ENCODE measurements around the gene TGM6. TPM values are rescaled to one million over a fixed set of nuclear protein-coding genes. Genes with fewer than 3 reads are reported as not detected.

The TGM6 gene
- total RNA-seq, 1 donor from 2014 or later = not detected

DNA sequence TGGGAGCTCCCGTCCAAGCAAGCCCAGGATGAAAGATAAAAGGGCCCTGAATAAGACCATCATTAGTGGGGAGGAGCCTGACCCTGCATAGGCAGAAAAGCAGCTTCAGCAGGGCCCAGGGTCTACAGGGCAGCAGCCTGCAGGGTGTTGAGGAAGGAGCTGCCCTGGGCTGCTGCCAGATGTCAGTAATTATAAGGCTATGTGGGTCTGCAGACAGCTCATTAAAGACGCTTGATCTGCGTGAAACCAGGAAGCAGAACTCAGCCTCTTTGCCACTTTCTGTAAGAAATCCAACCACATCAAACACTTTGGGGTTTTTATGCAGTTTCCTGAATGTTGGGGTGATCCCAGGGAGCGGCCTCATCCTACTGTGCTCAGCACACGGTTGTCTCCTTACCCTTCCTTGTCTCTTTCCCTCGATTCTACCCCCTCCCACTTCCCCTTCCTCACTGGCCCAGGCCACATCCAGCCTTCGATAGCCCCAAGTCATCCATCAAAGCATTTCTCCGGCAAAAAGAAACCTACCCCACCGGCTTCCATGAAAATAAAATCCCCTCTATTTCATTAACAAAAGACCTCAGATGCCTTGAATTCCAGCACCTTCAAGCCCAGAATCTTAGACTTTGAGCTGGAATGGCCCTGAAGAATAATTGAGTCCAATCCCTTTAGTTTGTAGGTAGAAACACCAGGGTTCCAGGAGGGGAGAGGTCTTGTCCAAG, 1.0 kb upstream of the TGM6 start:
- H3K36me3 Mint-ChIP-seq (ENCODE audit: low read depth) = no peaks in the 10 kb centered on the region

DNA sequence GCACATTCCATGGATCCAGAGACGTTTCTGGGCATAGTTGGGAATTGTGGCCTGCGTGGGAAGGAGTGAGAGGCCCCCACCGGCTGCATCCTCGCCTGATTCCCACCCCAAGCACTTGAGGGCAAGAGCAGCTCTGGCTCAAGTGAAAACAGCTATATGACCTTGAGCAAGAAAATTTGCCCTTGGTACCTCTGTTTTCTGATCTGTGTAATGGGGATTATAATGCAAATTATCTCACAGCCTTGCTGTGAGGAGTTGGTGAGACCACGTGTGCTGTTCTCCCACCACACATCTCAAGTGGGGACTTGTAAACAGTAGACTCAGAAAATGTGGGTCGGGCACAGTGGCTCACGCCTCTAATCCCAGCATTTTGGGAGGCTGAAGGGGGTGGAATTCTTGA, 602 bp downstream of the TGM6 start:
- H3K27me3 Mint-ChIP-seq (ENCODE audit: low read depth) = no peaks in the 10 kb centered on the region

More for the DNA sequence above, 1.0 kb upstream of the TGM6 start:
- Mint-ChIP-seq H3K27ac (ENCODE audit: unreplicated experiment) (no peak overlapping the region), H3K9me3 (ENCODE audit: low read depth) (no peaks in the 10 kb centered on the region), H3K4me3 (ENCODE audit: unreplicated experiment) (no peak overlapping the region), H3K27me3 (ENCODE audit: low read depth) (peaks cover 2% of the 10 kb centered on the region), H3K4me1 (ENCODE audit: low read depth) (no peaks in the 10 kb centered on the region)
- DNase-seq (ENCODE audit: low spot score) = no peak
- TF ChIP-seq, protein P1, sequence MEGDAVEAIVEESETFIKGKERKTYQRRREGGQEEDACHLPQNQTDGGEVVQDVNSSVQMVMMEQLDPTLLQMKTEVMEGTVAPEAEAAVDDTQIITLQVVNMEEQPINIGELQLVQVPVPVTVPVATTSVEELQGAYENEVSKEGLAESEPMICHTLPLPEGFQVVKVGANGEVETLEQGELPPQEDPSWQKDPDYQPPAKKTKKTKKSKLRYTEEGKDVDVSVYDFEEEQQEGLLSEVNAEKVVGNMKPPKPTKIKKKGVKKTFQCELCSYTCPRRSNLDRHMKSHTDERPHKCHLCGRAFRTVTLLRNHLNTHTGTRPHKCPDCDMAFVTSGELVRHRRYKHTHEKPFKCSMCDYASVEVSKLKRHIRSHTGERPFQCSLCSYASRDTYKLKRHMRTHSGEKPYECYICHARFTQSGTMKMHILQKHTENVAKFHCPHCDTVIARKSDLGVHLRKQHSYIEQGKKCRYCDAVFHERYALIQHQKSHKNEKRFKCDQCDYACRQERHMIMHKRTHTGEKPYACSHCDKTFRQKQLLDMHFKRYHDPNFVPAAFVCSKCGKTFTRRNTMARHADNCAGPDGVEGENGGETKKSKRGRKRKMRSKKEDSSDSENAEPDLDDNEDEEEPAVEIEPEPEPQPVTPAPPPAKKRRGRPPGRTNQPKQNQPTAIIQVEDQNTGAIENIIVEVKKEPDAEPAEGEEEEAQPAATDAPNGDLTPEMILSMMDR (IDR thresholded peaks at IDR 0.05) = no peak

DNA sequence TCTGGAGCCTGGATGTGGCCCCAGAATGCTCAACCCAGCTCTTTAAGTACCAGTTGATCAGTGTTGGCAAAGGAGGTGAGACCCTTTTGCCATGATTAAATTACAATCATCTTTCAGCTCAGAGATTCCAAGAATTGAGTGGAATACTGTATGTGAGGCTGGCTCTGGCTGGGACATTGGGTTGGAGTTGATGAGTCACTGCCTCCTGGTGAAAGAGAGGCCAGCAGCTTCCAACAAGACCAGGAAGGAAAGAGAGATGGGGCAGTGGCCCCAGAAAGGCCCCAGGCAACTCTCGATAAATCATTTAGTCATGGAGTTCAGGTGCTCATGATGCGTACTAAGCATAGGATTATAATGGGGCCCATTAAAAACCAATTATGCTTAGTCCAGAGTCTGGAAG, 2.1 kb downstream of the TGM6 start:
- Mint-ChIP-seq H3K36me3 (ENCODE audit: low read depth) (no peaks in the 10 kb centered on the region), H3K27ac (ENCODE audit: unreplicated experiment) (no peak overlapping the region), H3K4me3 (ENCODE audit: unreplicated experiment) (no peak overlapping the region), H3K4me1 (ENCODE audit: low read depth) (peaks cover 8% of the 10 kb centered on the region), H3K27me3 (ENCODE audit: low read depth) (no peaks in the 10 kb centered on the region), H3K9me3 (ENCODE audit: low read depth) (peaks cover 2% of the 10 kb centered on the region)
- no peak for DNase-seq (ENCODE audit: low spot score)
- TF ChIP-seq, protein P1 (IDR thresholded peaks at IDR 0.05) = no peak

More for the DNA sequence above, 602 bp downstream of the TGM6 start:
- Mint-ChIP-seq H3K27ac (ENCODE audit: unreplicated experiment) (no peak overlapping the region), H3K4me1 (ENCODE audit: low read depth) (peaks cover 2% of the 10 kb centered on the region), H3K9me3 (ENCODE audit: low read depth) (no peaks in the 10 kb centered on the region), H3K4me3 (ENCODE audit: unreplicated experiment) (no peak overlapping the region), H3K36me3 (ENCODE audit: low read depth) (no peaks in the 10 kb centered on the region)
- DNase-seq (ENCODE audit: low spot score) = no peak
- TF ChIP-seq, protein P1 (IDR thresholded peaks at IDR 0.05) = no peak

DNA sequence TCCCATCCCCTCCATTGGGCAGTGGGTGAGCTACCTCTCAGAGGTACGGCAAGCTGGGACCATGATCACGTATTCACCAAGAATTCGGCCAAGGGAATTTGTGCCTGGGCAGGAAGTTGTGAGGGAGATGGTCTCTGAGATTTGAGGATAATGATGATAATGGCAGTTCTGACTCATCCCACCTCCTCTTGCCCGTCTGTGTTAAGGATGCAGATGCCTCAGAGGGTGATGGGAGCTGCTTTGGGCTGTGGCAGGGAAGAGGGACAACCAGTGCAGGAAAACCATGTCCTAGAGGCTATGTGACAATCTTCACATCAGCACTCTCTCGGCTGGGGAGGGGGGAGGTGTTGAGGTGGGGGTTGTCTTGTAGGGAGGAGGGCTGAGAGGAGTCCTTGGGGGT, 4.3 kb downstream of the TGM6 start:
- Mint-ChIP-seq H3K9me3 (ENCODE audit: low read depth) (peaks cover 5% of the 10 kb centered on the region), H3K27ac (ENCODE audit: unreplicated experiment) (no peak overlapping the region), H3K36me3 (ENCODE audit: low read depth) (no peaks in the 10 kb centered on the region), H3K4me3 (ENCODE audit: unreplicated experiment) (no peak overlapping the region), H3K4me1 (ENCODE audit: low read depth) (peaks cover 8% of the 10 kb centered on the region), H3K27me3 (ENCODE audit: low read depth) (no peaks in the 10 kb centered on the region)
- DNase-seq (ENCODE audit: low spot score) = no peak
- TF ChIP-seq, protein P1 (IDR thresholded peaks at IDR 0.05) = no peak

DNA sequence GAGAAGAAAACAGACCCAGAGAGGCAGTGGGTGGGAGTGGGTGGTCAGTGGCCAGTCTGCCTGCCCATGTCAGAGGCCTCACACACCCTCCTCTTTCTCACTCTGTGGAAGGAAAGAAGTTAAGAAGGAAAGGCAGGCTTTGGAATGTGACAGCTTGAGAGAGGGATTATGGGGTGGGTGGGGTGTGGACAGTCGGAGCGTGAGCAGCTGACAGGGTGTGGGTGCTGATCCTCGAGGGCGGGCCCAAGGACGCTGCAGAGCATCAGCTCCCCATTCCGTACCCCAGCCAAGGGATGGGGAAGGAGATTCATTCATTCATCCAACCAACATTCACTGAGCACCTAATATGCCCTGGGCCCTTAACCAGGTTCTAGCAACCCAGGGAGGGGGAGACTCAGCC, 4.8 kb downstream of the TGM6 start:
- Mint-ChIP-seq H3K4me3 (ENCODE audit: unreplicated experiment) (no peak overlapping the region), H3K9me3 (ENCODE audit: low read depth) (peaks cover 6% of the 10 kb centered on the region), H3K36me3 (ENCODE audit: low read depth) (no peaks in the 10 kb centered on the region), H3K27ac (ENCODE audit: unreplicated experiment) (no peak overlapping the region), H3K27me3 (ENCODE audit: low read depth) (peaks cover under 1% of the 10 kb centered on the region), H3K4me1 (ENCODE audit: low read depth) (peaks cover 8% of the 10 kb centered on the region)
- no peak for DNase-seq (ENCODE audit: low spot score)
- TF ChIP-seq, protein P1 (IDR thresholded peaks at IDR 0.05) = no peak

Data from chondrocyte (in vitro differentiated cells).